ENCODE results near the gene FAM3D.
A peak's percentile ranks its signal among the peaks of the same experiment; 100 is the strongest.

Gene FAM3D

GRCh38 chr3:58630076-58630709 is 36.4 kb downstream of the FAM3D start:
- H3K9ac ChIP-seq (ENCODE audit: low read depth, low read length, poor library complexity, severe bottlenecking), result no peak overlapping the region
- no peaks in the 10 kb centered on the region for H3K9me3 ChIP-seq (ENCODE audit: insufficient read depth, low read depth, low read length)
- H2AFZ ChIP-seq (ENCODE audit: low read length), result no peak overlapping the region
- H4K20me1 ChIP-seq (ENCODE audit: insufficient read depth, low read length, poor library complexity, severe bottlenecking), result no peaks in the 10 kb centered on the region
- no peak overlapping the region for H3K4me2 ChIP-seq (ENCODE audit: low read depth, low read length, poor library complexity, severe bottlenecking)
- no peaks in the 10 kb centered on the region for H3K9me2 ChIP-seq (replicated peaks; ENCODE audit: low read depth, low read length)
- no peaks in the 10 kb centered on the region for H3K27me3 ChIP-seq (ENCODE audit: insufficient read depth, low read length, poor library complexity, severe bottlenecking)
- no peaks in the 10 kb centered on the region for H3K79me2 ChIP-seq (ENCODE audit: insufficient read depth, low read length)
- no peak overlapping the region for H3K4me3 ChIP-seq (ENCODE audit: low read length, poor library complexity, severe bottlenecking)
- TF ChIP-seq CTCF (conservative IDR thresholded peaks at IDR 0.05; ENCODE audit: low read length) (peak; percentile 95), EZH2phosphoT487 (IDR thresholded peaks at IDR 0.05; ENCODE audit: borderline replicate concordance) (no peak)
- H3K4me1 ChIP-seq (ENCODE audit: insufficient read depth, low read length, poor library complexity, severe bottlenecking), result no peaks in the 10 kb centered on the region
- no peaks in the 10 kb centered on the region for H3K36me3 ChIP-seq (ENCODE audit: insufficient read depth, low read length)
- H3F3A ChIP-seq (ENCODE audit: low read depth), result no peaks in the 10 kb centered on the region

GRCh38 chr3:58629629-58630028 is 36.9 kb downstream of the FAM3D start:
- Histone ChIP-seq H2AFZ (ENCODE audit: low read length) (no peak overlapping the region), H3K4me2 (ENCODE audit: low read depth, low read length, poor library complexity, severe bottlenecking) (no peak overlapping the region)

GRCh38 chr3:58628823-58629562 is 37.6 kb downstream of the FAM3D start:
- no peaks in the 10 kb centered on the region for H3K79me2 ChIP-seq (ENCODE audit: insufficient read depth, low read length)
- no peaks in the 10 kb centered on the region for H3K9me2 ChIP-seq (replicated peaks; ENCODE audit: low read depth, low read length)
- no peak overlapping the region for H2AFZ ChIP-seq (ENCODE audit: low read length)
- H3K9ac ChIP-seq (ENCODE audit: low read depth, low read length, poor library complexity, severe bottlenecking), result no peak overlapping the region
- no peaks in the 10 kb centered on the region for H3K4me1 ChIP-seq (ENCODE audit: insufficient read depth, low read length, poor library complexity, severe bottlenecking)
- H3K9me3 ChIP-seq (ENCODE audit: insufficient read depth, low read depth, low read length), result no peaks in the 10 kb centered on the region
- no peaks in the 10 kb centered on the region for H3K36me3 ChIP-seq (ENCODE audit: insufficient read depth, low read length)
- H4K20me1 ChIP-seq (ENCODE audit: insufficient read depth, low read length, poor library complexity, severe bottlenecking), result no peaks in the 10 kb centered on the region
- no peaks in the 10 kb centered on the region for H3K27me3 ChIP-seq (ENCODE audit: insufficient read depth, low read length, poor library complexity, severe bottlenecking)
- TF ChIP-seq EZH2phosphoT487 (IDR thresholded peaks at IDR 0.05; ENCODE audit: borderline replicate concordance), result no peak
- no peak overlapping the region for H3K4me2 ChIP-seq (ENCODE audit: low read depth, low read length, poor library complexity, severe bottlenecking)
- no peak overlapping the region for H3K4me3 ChIP-seq (ENCODE audit: low read length, poor library complexity, severe bottlenecking)
- no peaks in the 10 kb centered on the region for H3F3A ChIP-seq (ENCODE audit: low read depth)

More at GRCh38 chr3:58629629-58630028, 36.9 kb downstream of the FAM3D start:
- H3K36me3 ChIP-seq (ENCODE audit: insufficient read depth, low read length), result no peaks in the 10 kb centered on the region
- H3K9me3 ChIP-seq (ENCODE audit: insufficient read depth, low read depth, low read length), result no peaks in the 10 kb centered on the region
- TF ChIP-seq EZH2phosphoT487 (IDR thresholded peaks at IDR 0.05; ENCODE audit: borderline replicate concordance) (no peak), CTCF (conservative IDR thresholded peaks at IDR 0.05; ENCODE audit: low read length) (no peak)
- H3K79me2 ChIP-seq (ENCODE audit: insufficient read depth, low read length), result no peaks in the 10 kb centered on the region
- H3K4me1 ChIP-seq (ENCODE audit: insufficient read depth, low read length, poor library complexity, severe bottlenecking), result no peaks in the 10 kb centered on the region
- H3K9me2 ChIP-seq (replicated peaks; ENCODE audit: low read depth, low read length), result no peaks in the 10 kb centered on the region
- no peaks in the 10 kb centered on the region for H3F3A ChIP-seq (ENCODE audit: low read depth)
- H3K9ac ChIP-seq (ENCODE audit: low read depth, low read length, poor library complexity, severe bottlenecking), result no peak overlapping the region
- no peak overlapping the region for H3K4me3 ChIP-seq (ENCODE audit: low read length, poor library complexity, severe bottlenecking)
- H3K27me3 ChIP-seq (ENCODE audit: insufficient read depth, low read length, poor library complexity, severe bottlenecking), result no peaks in the 10 kb centered on the region
- no peaks in the 10 kb centered on the region for H4K20me1 ChIP-seq (ENCODE audit: insufficient read depth, low read length, poor library complexity, severe bottlenecking)

All from Loucy (cell line).